ENCODE results near the gene DFFB. TPM values are rescaled to one million over a fixed set of nuclear protein-coding genes. Genes with fewer than 3 reads are reported as not detected.

DFFB gene
- total RNA-seq, 1 donor from 2014 or later, result 10.6 TPM

DNA sequence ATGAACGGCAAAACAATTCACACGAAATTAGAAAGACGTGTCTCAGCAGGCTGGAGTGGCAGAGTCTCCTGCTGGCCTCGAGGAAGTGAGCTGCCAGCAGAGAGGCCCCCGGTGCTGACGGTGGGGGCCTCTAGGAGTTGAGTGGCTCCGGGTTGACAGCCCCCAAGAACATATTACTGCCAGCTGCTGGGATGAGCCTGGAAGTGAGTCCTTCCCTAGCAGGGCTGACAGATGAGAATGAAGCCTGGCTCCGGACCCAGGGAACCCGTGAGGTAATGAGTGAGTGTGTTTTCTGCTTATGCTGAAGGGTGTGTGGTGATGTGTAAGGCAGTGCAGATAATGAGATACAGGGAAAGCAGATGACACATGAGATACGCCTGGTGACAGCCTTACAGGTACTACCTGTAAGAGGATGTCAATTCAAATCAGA lies 37.5 kb upstream of the DFFB start:
- Histone ChIP-seq H3K36me3 (peaks cover 75% of the 10 kb centered on the region), H3K27me3 (ENCODE audit: low read depth) (no peaks in the 10 kb centered on the region), H3K9me3 (no peaks in the 10 kb centered on the region), H3K4me3 (no peak overlapping the region), H3K4me1 (no peaks in the 10 kb centered on the region), H3K27ac (no peak overlapping the region)
- intact Hi-C loops (cut with DNase I), result no loop called here
- ATAC-seq (no peak), DNase-seq (peak; percentile 8)
- TF ChIP-seq, protein P1, sequence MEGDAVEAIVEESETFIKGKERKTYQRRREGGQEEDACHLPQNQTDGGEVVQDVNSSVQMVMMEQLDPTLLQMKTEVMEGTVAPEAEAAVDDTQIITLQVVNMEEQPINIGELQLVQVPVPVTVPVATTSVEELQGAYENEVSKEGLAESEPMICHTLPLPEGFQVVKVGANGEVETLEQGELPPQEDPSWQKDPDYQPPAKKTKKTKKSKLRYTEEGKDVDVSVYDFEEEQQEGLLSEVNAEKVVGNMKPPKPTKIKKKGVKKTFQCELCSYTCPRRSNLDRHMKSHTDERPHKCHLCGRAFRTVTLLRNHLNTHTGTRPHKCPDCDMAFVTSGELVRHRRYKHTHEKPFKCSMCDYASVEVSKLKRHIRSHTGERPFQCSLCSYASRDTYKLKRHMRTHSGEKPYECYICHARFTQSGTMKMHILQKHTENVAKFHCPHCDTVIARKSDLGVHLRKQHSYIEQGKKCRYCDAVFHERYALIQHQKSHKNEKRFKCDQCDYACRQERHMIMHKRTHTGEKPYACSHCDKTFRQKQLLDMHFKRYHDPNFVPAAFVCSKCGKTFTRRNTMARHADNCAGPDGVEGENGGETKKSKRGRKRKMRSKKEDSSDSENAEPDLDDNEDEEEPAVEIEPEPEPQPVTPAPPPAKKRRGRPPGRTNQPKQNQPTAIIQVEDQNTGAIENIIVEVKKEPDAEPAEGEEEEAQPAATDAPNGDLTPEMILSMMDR (IDR thresholded peaks at IDR 0.05), result no peak

DNA sequence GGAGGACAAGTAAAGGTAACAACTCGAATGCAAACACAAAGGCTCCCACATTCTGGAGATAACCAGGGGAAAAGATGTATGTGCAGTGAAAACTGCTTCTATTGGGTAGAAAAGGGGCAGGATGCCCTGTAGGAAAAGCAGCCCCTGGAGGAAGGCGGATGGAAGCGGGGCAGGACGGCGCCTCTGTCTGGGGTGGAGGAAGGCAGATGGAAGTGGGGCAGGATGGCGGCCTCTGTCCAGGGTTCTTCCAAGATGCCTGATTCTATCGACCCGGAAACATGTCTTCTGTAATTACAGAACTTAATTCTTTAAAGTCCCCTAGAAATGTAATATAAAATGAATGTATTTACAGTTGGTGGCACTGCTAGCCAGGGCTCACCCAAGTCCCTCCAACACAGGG lies 37.0 kb upstream of the DFFB start:
- Histone ChIP-seq H3K4me1 (no peaks in the 10 kb centered on the region), H3K36me3 (peaks cover 73% of the 10 kb centered on the region), H3K9me3 (no peaks in the 10 kb centered on the region), H3K4me3 (no peak overlapping the region), H3K27me3 (ENCODE audit: low read depth) (no peaks in the 10 kb centered on the region), H3K27ac (no peak overlapping the region)
- DNase-seq (peak; percentile 22), ATAC-seq (no peak)
- intact Hi-C loops (cut with DNase I), result no loop called here
- TF ChIP-seq, protein P1 (IDR thresholded peaks at IDR 0.05), result no peak

DNA sequence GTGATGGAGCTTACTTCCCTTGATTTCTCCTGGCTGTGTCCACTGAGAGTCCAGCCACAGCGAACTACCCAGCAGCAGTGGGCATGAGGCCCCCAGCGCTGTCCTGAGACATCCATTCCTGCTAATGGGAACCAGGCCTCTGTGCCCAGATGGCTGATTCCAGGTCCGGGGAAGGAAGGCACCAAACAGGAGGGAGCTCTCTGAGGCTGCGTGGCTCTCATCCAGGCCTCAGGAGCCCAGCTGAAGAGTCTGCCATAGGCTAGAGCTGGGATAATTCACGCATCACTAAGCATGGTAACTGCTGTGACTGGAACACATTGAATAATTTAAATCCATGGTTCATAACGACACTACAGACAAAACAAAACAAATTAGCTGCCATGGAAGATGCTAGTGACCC lies 36.3 kb upstream of the DFFB start:
- DNase-seq (peak; percentile 19), ATAC-seq (no peak)
- Histone ChIP-seq H3K4me3 (no peak overlapping the region), H3K27me3 (ENCODE audit: low read depth) (no peaks in the 10 kb centered on the region), H3K36me3 (peaks cover 73% of the 10 kb centered on the region), H3K9me3 (no peaks in the 10 kb centered on the region), H3K4me1 (no peaks in the 10 kb centered on the region), H3K27ac (no peak overlapping the region)
- TF ChIP-seq, protein P1 (IDR thresholded peaks at IDR 0.05), result no peak
- intact Hi-C loops (cut with DNase I), result no loop called here

DNA sequence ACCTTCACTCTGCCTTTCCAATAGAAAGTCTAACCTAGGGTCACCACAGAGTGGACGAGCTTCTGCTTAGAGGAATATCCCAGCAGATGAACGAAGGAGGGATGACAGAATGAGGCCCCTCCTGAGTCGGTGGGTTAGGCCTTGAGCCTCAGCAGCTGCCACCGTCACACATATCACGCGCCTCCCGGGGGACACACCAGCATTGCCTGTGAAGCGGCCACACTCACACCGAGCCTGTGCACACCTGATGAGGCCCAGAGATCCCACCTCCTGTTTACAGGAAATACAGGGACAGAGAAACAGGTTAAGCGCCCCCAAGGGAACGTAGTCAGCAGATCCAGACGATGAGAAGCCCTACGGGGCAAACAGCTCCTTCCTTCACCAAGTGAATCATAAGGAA lies 35.8 kb upstream of the DFFB start:
- intact Hi-C loops (cut with DNase I), result no loop called here
- TF ChIP-seq, protein P1 (IDR thresholded peaks at IDR 0.05), result no peak
- Histone ChIP-seq H3K36me3 (peaks cover 75% of the 10 kb centered on the region), H3K27me3 (ENCODE audit: low read depth) (no peaks in the 10 kb centered on the region), H3K4me1 (no peaks in the 10 kb centered on the region), H3K4me3 (no peak overlapping the region), H3K9me3 (no peaks in the 10 kb centered on the region), H3K27ac (no peak overlapping the region)
- ATAC-seq, result no peak
- peak; percentile 36 for DNase-seq

DNA sequence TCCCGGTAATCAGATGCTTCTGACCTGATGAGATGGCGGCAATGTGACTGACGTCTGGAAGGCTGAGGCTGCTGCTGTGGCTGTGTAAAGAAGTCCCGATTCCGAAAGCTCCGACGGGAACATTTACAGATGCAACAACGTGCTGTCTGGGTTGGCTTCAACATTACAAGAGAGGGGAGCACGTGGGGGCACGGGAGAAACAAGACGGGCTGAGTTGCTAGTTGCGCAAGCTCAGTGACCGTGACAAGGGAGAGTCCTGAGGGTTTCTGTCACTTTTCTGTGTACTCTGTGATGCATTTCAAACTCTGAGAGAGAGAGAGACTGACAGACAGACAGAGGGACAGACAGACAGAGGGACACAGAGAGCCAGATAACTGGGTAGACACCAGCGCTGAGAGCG lies 35.4 kb upstream of the DFFB start:
- Histone ChIP-seq H3K4me1 (no peaks in the 10 kb centered on the region), H3K27ac (no peak overlapping the region), H3K4me3 (no peak overlapping the region), H3K9me3 (no peaks in the 10 kb centered on the region), H3K27me3 (ENCODE audit: low read depth) (no peaks in the 10 kb centered on the region), H3K36me3 (peaks cover 79% of the 10 kb centered on the region)
- TF ChIP-seq, protein P1 (IDR thresholded peaks at IDR 0.05), result no peak
- DNase-seq (peak; percentile 20), ATAC-seq (no peak)
- intact Hi-C loops (cut with DNase I), result no loop called here

DNA sequence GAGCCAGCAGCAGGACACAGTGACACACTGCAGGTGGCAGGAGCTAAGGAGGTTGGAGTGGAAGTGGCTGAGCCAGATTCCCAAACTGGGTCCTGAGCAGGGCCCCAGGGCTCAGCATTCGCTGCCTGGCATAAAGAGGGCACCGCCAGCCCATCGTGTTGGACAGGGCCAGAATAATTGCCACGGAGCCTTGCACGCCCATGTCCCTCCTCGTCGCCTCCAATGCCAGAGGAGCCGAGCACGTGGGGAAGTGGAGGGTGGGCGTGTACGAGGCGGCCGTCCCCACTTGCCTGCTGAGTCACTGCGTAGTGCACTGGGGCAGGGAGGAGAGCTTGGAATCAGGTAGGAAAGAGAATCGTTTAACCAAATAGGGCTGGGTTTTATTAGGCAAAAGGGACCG lies 34.9 kb upstream of the DFFB start:
- no peak overlapping the region for H3K27ac ChIP-seq
- no peaks in the 10 kb centered on the region for H3K4me1 ChIP-seq
- intact Hi-C loops (cut with DNase I), result no loop called here
- H3K4me3 ChIP-seq, result no peak overlapping the region
- no peaks in the 10 kb centered on the region for H3K9me3 ChIP-seq
- TF ChIP-seq, protein P1 (IDR thresholded peaks at IDR 0.05), result no peak
- DNase-seq, result peak; percentile 30
- no peaks in the 10 kb centered on the region for H3K27me3 ChIP-seq (ENCODE audit: low read depth)
- peaks cover 84% of the 10 kb centered on the region for H3K36me3 ChIP-seq
- no peak for ATAC-seq
